Lower lobe of right lung (tissue), 2 donors: ENCODE measurements around the gene FZR1. TPM values are rescaled to one million over a fixed set of nuclear protein-coding genes. Genes with fewer than 3 reads are reported as not detected.
"Not testable (repeated sequence)": the region's sequence is repeated elsewhere in the genome, so short reads cannot be mapped to it uniquely, and the experiment has no call there.

Experiments
- ATAC-seq, 2 donors: fragments of 200-7000 bp; cut with Tn5 transposase; one replicate each; pipeline ENCODE4 v1.9.1; 2020 to 2022; ENCODE audit warnings: mild to moderate bottlenecking in 2 of 2, moderate library complexity in 2 of 2
- DNase-seq: peaks from one replicate; pipeline ENCODE4 v3.0.0-alpha.2; 2020
- H3K27ac ChIP-seq: fragments of 200-600 bp; one replicate; pipeline ENCODE4 v1.8.0; 2022
- H3K27me3 ChIP-seq: fragments of 200-600 bp; one replicate; pipeline ENCODE4 v1.8.0; 2022; ENCODE audit warnings: low read depth
- H3K36me3 ChIP-seq: fragments of 200-600 bp; one replicate; pipeline ENCODE4 v1.8.0; 2022; ENCODE audit warnings: mild to moderate bottlenecking
- H3K4me1 ChIP-seq: fragments of 200-600 bp; one replicate; pipeline ENCODE4 v1.8.0; 2022
- H3K4me3 ChIP-seq: fragments of 200-600 bp; one replicate; pipeline ENCODE4 v1.8.0; 2022; ENCODE audit warnings: mild to moderate bottlenecking
- H3K9me3 ChIP-seq: fragments of 200-600 bp; one replicate; pipeline ENCODE4 v1.8.0; 2022
- CTCF ChIP-seq: fragments of 200-600 bp; IDR thresholded peaks from one replicate; pipeline ENCODE4 v1.8.0; 2022; ENCODE audit warnings: antibody characterized with exemption, mild to moderate bottlenecking
- intact Hi-C: fragments of 100-400 bp; cut with DNase I; formaldehyde crosslinking; loops from one replicate; pipeline ENCODE4 v1.11.0; 2022
- total RNA-seq: library from RNA; stranded (reverse); fragmentation: NEBNext Ultra II Directional; extraction: Animal tissue kit (Norgen Biotek cat#: 25700); gene quantifications from one replicate; pipeline ENCODE4 v1.2.1, GENCODE V29; 2021
- donor health status: DM: no; HTN: yes; CAD: no; lungs with severe emphysema.

The FZR1 gene
- total RNA-seq, 1 donor from 2014 or later = 34.1 TPM

GRCh38 chr19:3556978-3557460, 50.9 kb downstream of the FZR1 start:
- H3K27ac ChIP-seq = peak overlapping the region; percentile 87
- peak; percentile 70 for DNase-seq
- TF ChIP-seq CTCF = peak; percentile 15
- H3K9me3 ChIP-seq = no peaks in the 10 kb centered on the region
- peak; percentile 23 to 35 for ATAC-seq
- no peaks in the 10 kb centered on the region for H3K36me3 ChIP-seq
- H3K4me1 ChIP-seq = peaks cover 48% of the 10 kb centered on the region
- peak overlapping the region; percentile 95 for H3K4me3 ChIP-seq
- intact Hi-C loops = no loop called here
- no peaks in the 10 kb centered on the region for H3K27me3 ChIP-seq

- peak; percentile 98 to 99 for ATAC-seq
- intact Hi-C loops = no loop called here
- H3K4me1 ChIP-seq = peaks cover 43% of the 10 kb centered on the region
- peak within 1 kb of the TSS; percentile 87 for H3K27ac ChIP-seq
- H3K9me3 ChIP-seq = no peaks in the 10 kb centered on the region
- peak; percentile 96 for DNase-seq
- H3K36me3 ChIP-seq = no peaks in the 10 kb centered on the region
- peak within 1 kb of the TSS; percentile 95 for H3K4me3 ChIP-seq
- no peak for TF ChIP-seq CTCF
- no peaks in the 10 kb centered on the region for H3K27me3 ChIP-seq
Measured at GRCh38 chr19:3557461-3558248, 51.5 kb downstream of the FZR1 start, which contains the start of gene MFSD12. TSS of gene MFSD12 (minus strand) at chr19:3557586. CDS start at chr19:3557403, 183 bp downstream.

GRCh38 chr19:3563709-3564524, 57.8 kb downstream of the FZR1 start:
- no peak for ATAC-seq
- Histone ChIP-seq H3K9me3 (no peaks in the 10 kb centered on the region), H3K27ac (no peak overlapping the region), H3K36me3 (no peaks in the 10 kb centered on the region), H3K4me3 (no peak overlapping the region), H3K27me3 (no peaks in the 10 kb centered on the region), H3K4me1 (no peaks in the 10 kb centered on the region)
- intact Hi-C loops = no loop called here
- no peak for TF ChIP-seq CTCF
- DNase-seq = no peak

- H3K9me3 ChIP-seq = no peaks in the 10 kb centered on the region
- ATAC-seq (no peak), DNase-seq (no peak)
- H3K4me3 ChIP-seq = no peak overlapping the region
- H3K27me3 ChIP-seq = no peaks in the 10 kb centered on the region
- H3K4me1 ChIP-seq = no peaks in the 10 kb centered on the region
- no peaks in the 10 kb centered on the region for H3K36me3 ChIP-seq
- no peak overlapping the region for H3K27ac ChIP-seq
- no peak for TF ChIP-seq CTCF
- intact Hi-C loops = no loop called here
Measured at GRCh38 chr19:3565139-3565538, 59.0 kb downstream of the FZR1 start.

- H3K27me3 ChIP-seq, H3K9me3 ChIP-seq, ATAC-seq, DNase-seq, H3K36me3 ChIP-seq, intact Hi-C loops, H3K4me3 ChIP-seq, H3K27ac ChIP-seq: not testable (repeated sequence)
- peaks cover 14% of the 10 kb centered on the region for H3K4me1 ChIP-seq
Measured at GRCh38 chr19:3570042-3570441, 63.9 kb downstream of the FZR1 start.
